Epithelial cell of esophagus (primary cell): ENCODE measurements around the gene RFX3.

Experiments used
- DNase-seq: peaks from one replicate; pipeline ENCODE4 v3.0.0; 2010; ENCODE audit warnings: low read depth
- H3K4me3 ChIP-seq: 2 replicates; pipeline ENCODE4 v1.5.1; 2011; ENCODE audit warnings: mild to moderate bottlenecking, low read length, control low read depth
- CTCF ChIP-seq: IDR thresholded peaks from 2 replicates; pipeline ENCODE4 v1.5.1; 2011; ENCODE audit warnings: low read depth, mild to moderate bottlenecking, low read length, control low read depth, inconsistent platforms; ENCODE audit not compliant: insufficient read depth; ENCODE audit errors: missing control alignments

RFX3 gene

GRCh38 chr9:3455094-3455493, 70.7 kb downstream of the RFX3 start:
- TF ChIP-seq CTCF, result no peak
- peak; percentile 69 for DNase-seq
- H3K4me3 ChIP-seq, result no peak overlapping the region

GRCh38 chr9:3451956-3452355, 73.8 kb downstream of the RFX3 start:
- TF ChIP-seq CTCF, result no peak
- H3K4me3 ChIP-seq, result no peak overlapping the region
- no peak for DNase-seq

- TF ChIP-seq CTCF, result no peak
- no peak overlapping the region for H3K4me3 ChIP-seq
- no peak for DNase-seq
Observed at GRCh38 chr9:3447788-3448187, 78.0 kb downstream of the RFX3 start.

DNA sequence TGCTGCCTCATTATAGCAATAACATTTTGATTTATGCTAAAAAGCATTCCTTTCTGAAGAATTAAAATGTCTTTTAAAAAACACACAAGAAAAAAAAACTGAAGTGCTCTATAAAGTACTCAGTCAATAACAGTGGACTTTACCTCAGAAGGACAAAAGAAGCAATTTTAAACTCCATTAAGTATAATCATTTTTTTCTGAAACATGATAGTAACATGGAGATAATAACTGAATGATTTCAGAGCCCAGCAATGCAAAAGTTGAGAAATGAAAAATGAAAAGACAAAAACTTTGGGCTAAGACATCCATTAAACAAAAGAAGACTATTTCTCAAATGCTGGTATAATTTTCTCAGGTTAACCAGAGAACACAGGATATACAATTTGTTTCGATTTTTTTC, 78.7 kb downstream of the RFX3 start:
- no peak overlapping the region for H3K4me3 ChIP-seq
- TF ChIP-seq CTCF, result no peak
- no peak for DNase-seq

DNA sequence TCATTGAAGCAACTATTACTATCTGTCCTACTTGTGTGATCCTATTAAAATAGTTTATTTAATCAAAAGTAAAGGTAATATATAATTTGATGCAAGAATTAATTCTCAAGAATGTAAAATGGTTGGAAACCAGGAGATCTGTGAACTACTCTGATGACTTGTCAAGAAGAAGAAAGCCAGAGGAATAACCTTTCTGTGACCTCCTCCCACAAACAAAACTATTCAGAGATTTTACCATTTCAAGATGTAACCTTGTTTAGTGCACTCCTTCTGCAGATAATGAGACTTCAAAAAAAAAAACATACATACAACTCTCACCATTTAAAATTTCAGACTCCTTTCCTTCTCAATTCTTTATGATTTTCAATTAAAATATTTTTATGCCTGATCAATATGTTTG, 79.5 kb downstream of the RFX3 start:
- H3K4me3 ChIP-seq, result no peak overlapping the region
- no peak for TF ChIP-seq CTCF
- no peak for DNase-seq

- no peak for DNase-seq
- TF ChIP-seq CTCF, result no peak
- H3K4me3 ChIP-seq, result no peak overlapping the region
Observed at GRCh38 chr9:3444016-3444415, 81.8 kb downstream of the RFX3 start.

- peak; percentile 81 for DNase-seq
- no peak overlapping the region for H3K4me3 ChIP-seq
- peak; percentile 85 for TF ChIP-seq CTCF
Observed at GRCh38 chr9:3441197-3441816, 84.5 kb downstream of the RFX3 start.
